GM12878 (cell line): ENCODE data around the gene NPRL2. TPM values are rescaled to one million over a fixed set of nuclear protein-coding genes. Genes with fewer than 3 reads are reported as not detected.

ENCODE experiments used
- ATAC-seq: fragments of 200-7000 bp; cut with Tn5 transposase; 3 replicates; pipeline ENCODE4 v1.9.1; 2020; ENCODE audit warnings: mild to moderate bottlenecking, moderate library complexity
- BruUV-seq: library from RNA; stranded (reverse); fragments of 400-500 nt; replicated peaks from 2 replicates; lab custom pipeline; 2021; lab: Mats Ljungman, UMichigan
- CTCF ChIA-PET: fragments of 300-600 bp; sonication (Branson Sonifier 250); formaldehyde crosslinking; extraction: SDS; loops from one replicate; lab custom pipeline; 2021; ENCODE audit warnings: inconsistent platforms; lab: Yijun Ruan, JAX
- POLR2A ChIA-PET: fragments of 350-600 bp; formaldehyde crosslinking; extraction: SDS; loops from one replicate; lab custom pipeline; 2021; ENCODE audit warnings: inconsistent platforms; lab: Charles Lee
- RAD21 ChIA-PET: fragments of 300-600 bp; sonication (Branson Sonifier 250); formaldehyde crosslinking; loops from one replicate; lab custom pipeline; 2023; ENCODE audit warnings: antibody characterized with exemption; ENCODE audit not compliant: unreplicated experiment; lab: Charles Lee
- SMC1A ChIA-PET: fragments of 300-600 bp; sonication (Branson Sonifier 250); formaldehyde crosslinking; loops from one replicate; lab custom pipeline; 2023; ENCODE audit not compliant: unreplicated experiment, uncharacterized antibody; lab: Charles Lee
- DNase-seq: peaks from one replicate; pipeline ENCODE4 v3.0.0-alpha.2; 2011; ENCODE audit warnings: low read depth, low spot score
- FAIRE-seq: peaks from 3 replicates; lab custom pipeline; 2011; peaks lifted over from hg19 to GRCh38; lab: Jason Lieb, UNC
- H2AFZ ChIP-seq: 2 replicates; pipeline ENCODE4 v1.6.0; 2011; ENCODE audit warnings: low read depth, low read length, control low read depth; ENCODE audit not compliant: control insufficient read depth
- H3K27ac ChIP-seq: 2 replicates; pipeline ENCODE4 v1.5.1; 2011; ENCODE audit warnings: control low read depth; ENCODE audit not compliant: control insufficient read depth, insufficient read depth
- H3K27me3 ChIP-seq, 2 experiments: replicated peaks in 1 of 2; 2 replicates each; pipeline versions ENCODE4 v1.6.0 to v1.6.1; 2011; ENCODE audit warnings: low read length in 1 of 2; ENCODE audit not compliant: control insufficient read depth in 2 of 2, insufficient read depth in 2 of 2
- H3K36me3 ChIP-seq, 2 experiments: 2 replicates each; pipeline ENCODE4 v1.5.1; 2011; ENCODE audit warnings: low read length in 1 of 2; ENCODE audit not compliant: control insufficient read depth in 2 of 2, insufficient read depth in 2 of 2
- H3K4me1 ChIP-seq: 2 replicates; pipeline ENCODE4 v1.6.1; 2011; ENCODE audit warnings: mild to moderate bottlenecking, low read length, moderate library complexity, mixed read lengths; ENCODE audit not compliant: control insufficient read depth, insufficient read depth
- H3K4me2 ChIP-seq: 2 replicates; pipeline ENCODE4 v1.6.0; 2011; ENCODE audit warnings: control low read depth; ENCODE audit not compliant: control insufficient read depth, insufficient read depth
- H3K4me3 ChIP-seq: fragments of 200-600 bp; sonication (generic); 2 replicates; pipeline ENCODE4 v1.5.1; 2016
- H3K79me2 ChIP-seq: 2 replicates; pipeline ENCODE4 v1.6.0; 2011; ENCODE audit warnings: low read length; ENCODE audit not compliant: control insufficient read depth, insufficient read depth
- H3K9ac ChIP-seq: 2 replicates; pipeline ENCODE4 v1.8.0; 2011; ENCODE audit warnings: low read length, control low read depth, mixed read lengths; ENCODE audit not compliant: control insufficient read depth, insufficient read depth
- H3K9me3 ChIP-seq: replicated peaks from 3 replicates; pipeline ENCODE4 v1.5.1; 2011; ENCODE audit warnings: mild to moderate bottlenecking, low read length; ENCODE audit not compliant: control insufficient read depth, insufficient read depth
- H4K20me1 ChIP-seq: 2 replicates; pipeline ENCODE4 v1.6.0; 2011; ENCODE audit not compliant: control insufficient read depth, insufficient read depth
- ASH2L ChIP-seq: fragments of 300-600, 200-600 bp; sonication (generic); IDR thresholded peaks from 2 replicates; pipeline ENCODE4 v1.6.1; 2017; ENCODE audit warnings: low read depth, mild to moderate bottlenecking, borderline replicate concordance
- ATF3 ChIP-seq: IDR thresholded peaks from 2 replicates; pipeline ENCODE4 v1.6.1; 2011; ENCODE audit warnings: low read depth, mild to moderate bottlenecking, low read length, moderate library complexity, borderline replicate concordance; ENCODE audit errors: extremely low read depth
- CHD1 ChIP-seq: IDR thresholded peaks from 2 replicates; pipeline ENCODE4 v1.6.1; 2012; ENCODE audit warnings: low read depth, low read length, improper control_type of control experiment
- CHD4 ChIP-seq: fragments of 200-600 bp; sonication (generic); IDR thresholded peaks from 2 replicates; pipeline ENCODE4 v1.6.1; 2016; ENCODE audit warnings: mild to moderate bottlenecking
- EED ChIP-seq: sonication (generic); IDR thresholded peaks from 2 replicates; pipeline ENCODE4 v1.6.1; 2016; ENCODE audit warnings: antibody characterized with exemption, low read depth
- IRF3 ChIP-seq: fragments of 450-650 bp; IDR thresholded peaks from 2 replicates; pipeline ENCODE4 v1.6.1; 2014; ENCODE audit warnings: mild to moderate bottlenecking
- JUNB ChIP-seq: IDR thresholded peaks from 2 replicates; pipeline ENCODE4 v1.6.1; 2016; ENCODE audit warnings: antibody characterized with exemption, mild to moderate bottlenecking
- JUND ChIP-seq: IDR thresholded peaks from 2 replicates; pipeline ENCODE4 v1.6.1; 2012; ENCODE audit warnings: low read depth, mild to moderate bottlenecking, low read length, improper control_type of control experiment, moderate library complexity
- KLF5 ChIP-seq: fragments of 450-650 bp; IDR thresholded peaks from 2 replicates; pipeline ENCODE4 v1.6.1; 2014; ENCODE audit warnings: mild to moderate bottlenecking; ENCODE audit not compliant: partially characterized antibody
- LARP7 ChIP-seq: fragments of 450-650 bp; IDR thresholded peaks from 2 replicates; pipeline ENCODE4 v1.6.1; 2017; ENCODE audit warnings: mild to moderate bottlenecking
- MLLT1 ChIP-seq: fragments of 450-650 bp; IDR thresholded peaks from 2 replicates; pipeline ENCODE4 v1.6.1; 2016; ENCODE audit warnings: mild to moderate bottlenecking
- MTA3 ChIP-seq: IDR thresholded peaks from 2 replicates; pipeline ENCODE4 v1.6.1; 2012; ENCODE audit warnings: low read length, inconsistent platforms, borderline replicate concordance
- NFXL1 ChIP-seq: fragments of 450-650 bp; IDR thresholded peaks from 2 replicates; pipeline ENCODE4 v1.6.1; 2017; ENCODE audit warnings: antibody characterized with exemption, mild to moderate bottlenecking, borderline replicate concordance
- POLR2AphosphoS2 ChIP-seq: IDR thresholded peaks from 2 replicates; pipeline ENCODE4 v1.6.1; 2011; ENCODE audit warnings: low read depth, mild to moderate bottlenecking, low read length, improper control_type of control experiment, moderate library complexity
- RFX5 ChIP-seq: IDR thresholded peaks from 2 replicates; pipeline ENCODE4 v1.6.1; 2011; ENCODE audit warnings: low read depth, low read length, improper control_type of control experiment
- ZBED1 ChIP-seq: IDR thresholded peaks from 2 replicates; pipeline ENCODE4 v1.6.1; 2016; ENCODE audit warnings: borderline replicate concordance
- ZBTB11 ChIP-seq: fragments of 450-650 bp; formaldehyde crosslinking; IDR thresholded peaks from 2 replicates; pipeline ENCODE4 v1.5.0; 2022; ENCODE audit warnings: mild to moderate bottlenecking, missing genetic modification characterization
- WGBS: methylation state at CpG from one replicate; pipeline ENCODE4 v1.1.6; 2016; ENCODE audit warnings: low lambda C conversion rate; ENCODE audit not compliant: insufficient replicate concordance, insufficient coverage; ENCODE audit errors: missing lambda C conversion rate; 5-methylcytosine and 5-hydroxymethylcytosine counted together
- in situ Hi-C: fragments of 300-500 bp; cut with MboI; formaldehyde crosslinking; loops from 9 replicates; pipeline ENCODE4 v1.14.3; 2018; ENCODE audit warnings: mixed read lengths
- intact Hi-C: fragments of 100-400 bp; cut with micrococcal nuclease; formaldehyde crosslinking; loops from one replicate; pipeline ENCODE4 v1.14.2; 2022; ENCODE audit not compliant: unreplicated experiment
- polyA plus RNA-seq, 11 experiments: library from polyadenylated mRNA; depleted of rRNA in 4 of 11; unstranded in 6 of 11; stranded (reverse) in 5 of 11; fragments of >200 nt; fragmentation: Nextera tagmentation in 4 of 11; fragmentation: Illumina TruSeq in 1 of 11; extraction: Ambion mirVana in 4 of 11; extraction: Trizol in 1 of 11; gene quantifications; 1 replicate in 1 of 11; 2 replicates in 10 of 11; pipeline versions ENCODE4 v1.2.1 to v1.2.3, GENCODE V29; 2011 to 2016; ENCODE audit warnings: inconsistent platforms in 2 of 11, missing spikeins in 2 of 11, low read depth in 1 of 11
- total RNA-seq, 4 experiments: library from RNA; depleted of rRNA in 3 of 4; stranded (reverse); fragments of >200 nt in 3 of 4; fragmentation: Illumina TruSeq in 1 of 4; extraction: Trizol in 1 of 4; gene quantifications; 2 replicates each; pipeline versions ENCODE4 v1.2.1 to v1.2.3, GENCODE V29; 2013 to 2021

NPRL2 gene
- total and polyA plus RNA-seq, 10 of the 15 experiments (the other 5 are each of a cell fraction or from before 2014, with no cell fraction given), result 17.8 to 54.2 (median 32.9) TPM

GRCh38 chr3:50340448-50341329 is 9.9 kb downstream of the NPRL2 start, which contains the start of gene RASSF1:
TSS of gene RASSF1 (minus strand) at chr3:50340836. CDS start at chr3:50340805, 31 bp downstream.
- SMC1A ChIA-PET, result interaction anchor here (1.1 kb wide), 1 partner anchor 11 kb away, joined by 3 read pairs; no protein-coding TSS in a partner anchor
- DNase-seq (no peak), FAIRE-seq (peak; percentile 47), ATAC-seq (peak; percentile 35)
- H3K9me3 ChIP-seq, result no peaks in the 10 kb centered on the region
- peak within 1 kb of the TSS; percentile 75 for H3K4me2 ChIP-seq
- peak within 1 kb of the TSS; percentile 57 for H2AFZ ChIP-seq
- no TSS peak for BruUV-seq
- POLR2A ChIA-PET, result interaction anchor here (0.6 to 7.0 kb wide), 8 partner anchors 9 to 1861 kb away, joined by 3 to 84 read pairs (median 4); partner anchors contain the start of genes CYB561D2, HYAL2, HYAL3 and NAA80
- CTCF ChIA-PET, result interaction anchor here (6.4 to 10.5 kb wide), 2 partner anchors 8 to 18 kb away, joined by 59 to 72 read pairs; partner anchors contain the start of genes CYB561D2, HYAL2 and NPRL2
- H3K27ac ChIP-seq, result peak within 1 kb of the TSS; percentile 92
- no peaks in the 10 kb centered on the region for H4K20me1 ChIP-seq
- peak within 1 kb of the TSS; percentile 96 for H3K4me3 ChIP-seq
- in situ Hi-C loops (no loop called here), intact Hi-C loops (no loop called here)
- H3K79me2 ChIP-seq, result peaks cover 48% of the 10 kb centered on the region
- no peaks in the 10 kb centered on the region for H3K27me3 ChIP-seq
- 8% methylated on average over 66 of the region's 85 CpGs for WGBS
- H3K4me1 ChIP-seq, result peaks cover 3% of the 10 kb centered on the region; the same call in 1 of the 2 replicates
- RAD21 ChIA-PET, result interaction anchor here (0.7 to 1.3 kb wide), 2 partner anchors 10 to 12 kb away, joined by 3 read pairs; partner anchors contain the start of gene NPRL2
- no peaks in the 10 kb centered on the region for H3K36me3 ChIP-seq
- H3K9ac ChIP-seq, result peak within 1 kb of the TSS; percentile 86
- TF ChIP-seq KLF5 (peak; percentile 28), MLLT1 (peak; percentile 99), IRF3 (no peak), JUNB (no peak), CHD1 (0 out of 2 replicates have a peak, but pooled peaks have one; percentile 27), ZBED1 (0 out of 2 replicates have a peak, but pooled peaks have one; percentile 17), ZBTB11 (no peak), NFXL1 (no peak), ASH2L (no peak), EED (0 out of 2 replicates have a peak, but pooled peaks have one; percentile 25), MTA3 (no peak), CHD4 (no peak), LARP7 (peak; percentile 94), JUND (no peak), RFX5 (no peak), ATF3 (no peak), POLR2AphosphoS2 (no peak)
